Chondrocyte (in vitro differentiated cells): ENCODE data around the gene RARA. TPM values are rescaled to one million over a fixed set of nuclear protein-coding genes. Genes with fewer than 3 reads are reported as not detected.
"Not testable (repeated sequence)": the region's sequence is repeated elsewhere in the genome, so short reads cannot be mapped to it uniquely, and the experiment has no call there.

Source experiments
- DNase-seq: peaks from one replicate; pipeline ENCODE4 v3.0.0; 2021; ENCODE audit warnings: mixed read lengths, low spot score
- H3K27ac Mint-ChIP-seq: one replicate; pipeline ENCODE4 v1.8.0; 2021; ENCODE audit warnings: mild to moderate bottlenecking, moderate library complexity, mixed read lengths; ENCODE audit not compliant: unreplicated experiment
- H3K27me3 Mint-ChIP-seq: 2 replicates; pipeline ENCODE4 v1.8.0; 2021; ENCODE audit warnings: low read depth, mixed read lengths
- H3K36me3 Mint-ChIP-seq: 2 replicates; pipeline ENCODE4 v1.8.0; 2021; ENCODE audit warnings: low read depth, mixed read lengths
- H3K4me1 Mint-ChIP-seq: 2 replicates; pipeline ENCODE4 v1.8.0; 2021; ENCODE audit warnings: low read depth, mild to moderate bottlenecking, mixed read lengths
- H3K4me3 Mint-ChIP-seq: one replicate; pipeline ENCODE4 v1.8.0; 2021; ENCODE audit warnings: mild to moderate bottlenecking, moderate library complexity, mixed read lengths; ENCODE audit not compliant: unreplicated experiment
- H3K9me3 Mint-ChIP-seq: 2 replicates; pipeline ENCODE4 v1.8.0; 2021; ENCODE audit warnings: low read depth, mixed read lengths
- total RNA-seq: library from RNA; stranded (reverse); gene quantifications from 3 replicates; pipeline ENCODE4 v1.2.1, GENCODE V29; 2021
- TF ChIP-seq, protein P1 (sequence below): fragments of 200-600 bp; sonication (generic); IDR thresholded peaks from 2 replicates; pipeline ENCODE4 v1.5.0; 2021; ENCODE audit warnings: antibody characterized with exemption, mild to moderate bottlenecking, moderate library complexity

RARA gene
- total RNA-seq, 1 donor from 2014 or later = 59.2 TPM

DNA sequence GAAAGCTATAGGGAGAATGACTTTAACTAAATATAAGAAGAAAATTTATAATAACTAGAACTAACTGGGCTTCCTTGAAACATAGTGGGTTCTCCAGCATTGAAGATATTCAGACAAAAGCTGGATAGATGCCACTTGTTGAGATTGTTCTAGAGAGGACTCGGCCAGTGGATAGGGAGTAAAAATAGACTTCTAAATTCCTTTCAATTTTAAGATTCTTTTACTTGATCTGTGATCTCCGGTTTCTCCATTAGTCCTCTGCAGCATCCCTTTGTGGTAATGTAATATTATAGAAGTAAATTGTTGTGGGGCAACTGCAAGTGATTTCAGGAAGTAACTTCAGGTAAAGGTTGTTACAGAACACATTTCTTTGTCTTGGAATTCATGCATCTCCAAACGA, 10.3 kb upstream of the RARA start:
- Mint-ChIP-seq H3K36me3 (no peaks in the 10 kb centered on the region), H3K27me3 (no peaks in the 10 kb centered on the region), H3K4me3 (no peak overlapping the region), H3K4me1 (peaks cover 53% of the 10 kb centered on the region), H3K9me3 (no peaks in the 10 kb centered on the region), H3K27ac (peak overlapping the region; percentile 91)
- DNase-seq = no peak
- TF ChIP-seq, protein P1, sequence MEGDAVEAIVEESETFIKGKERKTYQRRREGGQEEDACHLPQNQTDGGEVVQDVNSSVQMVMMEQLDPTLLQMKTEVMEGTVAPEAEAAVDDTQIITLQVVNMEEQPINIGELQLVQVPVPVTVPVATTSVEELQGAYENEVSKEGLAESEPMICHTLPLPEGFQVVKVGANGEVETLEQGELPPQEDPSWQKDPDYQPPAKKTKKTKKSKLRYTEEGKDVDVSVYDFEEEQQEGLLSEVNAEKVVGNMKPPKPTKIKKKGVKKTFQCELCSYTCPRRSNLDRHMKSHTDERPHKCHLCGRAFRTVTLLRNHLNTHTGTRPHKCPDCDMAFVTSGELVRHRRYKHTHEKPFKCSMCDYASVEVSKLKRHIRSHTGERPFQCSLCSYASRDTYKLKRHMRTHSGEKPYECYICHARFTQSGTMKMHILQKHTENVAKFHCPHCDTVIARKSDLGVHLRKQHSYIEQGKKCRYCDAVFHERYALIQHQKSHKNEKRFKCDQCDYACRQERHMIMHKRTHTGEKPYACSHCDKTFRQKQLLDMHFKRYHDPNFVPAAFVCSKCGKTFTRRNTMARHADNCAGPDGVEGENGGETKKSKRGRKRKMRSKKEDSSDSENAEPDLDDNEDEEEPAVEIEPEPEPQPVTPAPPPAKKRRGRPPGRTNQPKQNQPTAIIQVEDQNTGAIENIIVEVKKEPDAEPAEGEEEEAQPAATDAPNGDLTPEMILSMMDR = no peak

DNA sequence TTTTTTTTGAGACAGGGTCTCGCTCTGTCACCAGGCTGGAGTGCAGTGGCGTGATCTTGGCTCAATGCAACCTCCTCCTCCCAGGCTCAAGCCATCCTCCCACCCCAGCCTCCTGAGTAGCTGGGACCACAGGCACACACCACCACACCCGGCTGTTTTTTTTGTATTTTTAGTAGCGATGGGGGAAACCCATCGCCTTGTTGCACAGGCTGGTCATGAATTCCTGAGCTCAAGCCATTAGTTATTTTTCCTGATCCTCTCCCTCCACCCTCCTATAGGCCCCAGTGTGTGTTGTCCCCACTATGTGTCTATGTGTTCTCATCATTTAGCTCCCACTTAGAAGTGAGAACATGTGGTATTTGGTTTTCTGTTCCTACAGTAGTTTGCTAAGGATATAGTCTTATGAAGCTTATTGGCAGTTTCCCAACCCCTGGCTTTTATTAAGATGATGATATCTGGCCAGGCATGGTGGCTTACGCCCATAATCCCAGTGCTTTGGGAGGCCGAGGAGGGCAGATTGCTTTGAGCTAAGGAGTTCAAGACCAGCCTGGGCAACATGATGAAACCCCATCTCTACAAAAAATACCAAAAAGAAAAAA, 9.7 kb upstream of the RARA start:
- H3K9me3 Mint-ChIP-seq, H3K27me3 Mint-ChIP-seq, DNase-seq: not testable (repeated sequence)

DNA sequence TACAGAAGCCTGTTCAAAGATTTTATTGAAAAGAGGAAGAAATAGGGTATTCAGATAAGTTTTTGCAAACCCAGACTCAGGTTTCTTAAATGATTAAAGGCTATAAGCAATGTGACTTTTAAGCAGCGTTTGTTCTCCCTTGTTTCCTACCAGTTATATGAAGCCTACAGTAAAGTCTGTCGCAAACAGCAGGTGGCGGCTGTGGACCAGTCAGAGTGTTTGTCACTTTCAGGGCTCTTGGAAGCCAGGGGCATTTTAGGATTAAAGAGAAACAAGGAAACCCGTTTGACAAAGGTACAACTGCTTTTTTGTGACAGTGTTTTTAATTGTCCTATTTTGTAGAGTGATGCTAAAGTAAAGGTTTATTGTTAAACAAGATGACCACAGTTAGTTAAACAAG, 7.7 kb upstream of the RARA start:
- Mint-ChIP-seq H3K27me3 (no peaks in the 10 kb centered on the region), H3K9me3 (no peaks in the 10 kb centered on the region), H3K4me1 (peaks cover 59% of the 10 kb centered on the region), H3K4me3 (no peak overlapping the region), H3K27ac (no peak overlapping the region), H3K36me3 (no peaks in the 10 kb centered on the region)
- TF ChIP-seq, protein P1 = peak; percentile 67
- DNase-seq = no peak

More for the DNA sequence above, 9.7 kb upstream of the RARA start:
- not testable (repeated sequence) for H3K4me3 Mint-ChIP-seq, H3K36me3 Mint-ChIP-seq
- Mint-ChIP-seq H3K27ac (peak overlapping the region; percentile 91), H3K4me1 (peaks cover 58% of the 10 kb centered on the region)

DNA sequence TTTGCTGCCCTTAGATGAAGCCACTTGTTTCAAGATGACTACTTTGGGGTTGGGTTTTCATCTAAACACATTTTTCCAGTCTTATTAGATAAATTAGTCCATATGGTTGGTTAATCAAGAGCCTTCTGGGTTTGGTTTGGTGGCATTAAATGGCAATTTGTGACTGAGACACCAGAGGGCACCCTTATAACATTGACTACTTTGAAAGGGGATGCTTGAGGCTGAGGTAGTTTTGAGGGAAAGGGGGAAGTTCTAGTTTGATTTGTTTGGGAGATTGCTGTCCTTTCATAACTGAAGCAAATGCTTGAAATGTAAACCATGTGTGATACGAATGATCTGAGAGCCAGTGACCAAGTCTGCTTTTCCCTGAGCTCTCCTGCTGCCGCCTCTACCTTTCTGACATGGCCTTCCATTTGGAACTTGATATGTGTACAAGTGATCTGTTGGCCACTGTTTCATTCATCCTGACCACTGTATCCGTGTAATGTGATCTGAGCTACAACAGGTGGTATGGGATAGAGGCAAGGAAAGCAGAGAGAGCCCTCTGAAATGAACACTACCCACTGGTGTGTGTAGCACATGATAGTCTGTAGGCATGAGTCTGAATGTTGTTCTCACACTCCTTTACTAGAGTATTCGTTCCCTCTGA, 5.8 kb upstream of the RARA start:
- H3K4me3 Mint-ChIP-seq = no peak overlapping the region
- H3K4me1 Mint-ChIP-seq = peaks cover 41% of the 10 kb centered on the region

DNA sequence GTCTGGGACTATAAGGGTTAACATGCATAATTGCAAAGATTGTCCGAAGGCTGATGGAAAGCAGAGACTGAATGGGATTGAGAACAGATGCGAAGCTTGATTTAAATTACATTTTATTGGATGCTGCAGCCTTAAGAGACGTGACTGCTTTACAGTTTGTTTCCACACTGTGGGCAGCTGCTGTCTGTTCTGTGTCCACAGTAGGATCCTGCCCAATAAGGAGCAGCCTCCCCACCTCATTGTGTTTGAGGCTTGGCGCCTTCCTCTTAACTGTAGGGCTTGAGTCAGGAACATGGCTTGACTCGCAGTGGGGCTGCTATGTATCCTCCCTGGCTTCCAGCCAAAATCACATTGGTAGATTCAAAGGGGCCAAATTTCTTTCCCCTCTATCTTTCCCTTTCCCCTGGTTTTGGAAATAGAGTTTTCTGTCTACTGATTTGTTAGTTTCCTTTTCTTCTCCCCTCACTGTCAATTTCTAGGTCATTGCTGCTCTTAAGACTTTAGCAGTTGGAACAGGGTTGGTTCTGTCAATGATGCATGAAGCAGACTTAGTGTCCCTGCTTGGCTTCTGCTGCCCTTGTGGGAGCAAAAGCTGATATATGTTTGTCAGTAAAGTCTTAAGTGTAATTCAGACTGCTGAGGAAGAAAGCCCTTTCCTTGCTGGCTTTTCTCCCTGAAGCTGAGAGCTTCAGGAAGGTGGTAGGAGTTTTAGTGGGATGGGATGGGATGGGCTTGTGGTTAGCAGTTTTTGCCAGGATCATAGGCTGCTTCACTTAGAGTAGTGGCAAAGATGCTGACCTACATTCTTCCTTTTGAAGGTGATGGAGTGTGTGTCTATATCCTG, 5.0 kb upstream of the RARA start:
- Mint-ChIP-seq H3K9me3 (no peaks in the 10 kb centered on the region), H3K27me3 (no peaks in the 10 kb centered on the region), H3K4me1 (peaks cover 33% of the 10 kb centered on the region), H3K4me3 (no peak overlapping the region), H3K27ac (peak overlapping the region; percentile 39), H3K36me3 (no peaks in the 10 kb centered on the region)
- TF ChIP-seq, protein P1 = no peak
- DNase-seq = peak; percentile 50

More for the DNA sequence above, 5.8 kb upstream of the RARA start:
- TF ChIP-seq, protein P1 = peak; percentile 93
- H3K27me3 Mint-ChIP-seq = no peaks in the 10 kb centered on the region
- H3K9me3 Mint-ChIP-seq = no peaks in the 10 kb centered on the region
- no peaks in the 10 kb centered on the region for H3K36me3 Mint-ChIP-seq
- peak overlapping the region; percentile 25 for H3K27ac Mint-ChIP-seq
- no peak for DNase-seq

DNA sequence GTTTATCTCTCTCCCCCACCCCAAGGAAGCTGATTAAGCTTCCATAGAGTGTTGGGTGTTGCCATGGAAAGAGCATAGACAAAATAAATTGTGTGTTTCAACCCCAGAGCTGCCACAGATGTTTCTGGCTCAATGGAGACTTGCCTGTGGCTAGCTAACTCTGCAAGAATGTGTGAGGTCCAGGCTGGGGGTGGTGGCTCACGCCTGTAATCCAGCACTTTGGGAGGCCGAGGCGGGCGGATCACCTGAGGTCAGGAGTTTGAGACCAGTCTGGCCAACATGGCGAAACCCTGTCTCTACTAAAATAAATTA, 4.5 kb upstream of the RARA start:
- not testable (repeated sequence) for H3K36me3 Mint-ChIP-seq, H3K9me3 Mint-ChIP-seq, H3K27me3 Mint-ChIP-seq, H3K4me3 Mint-ChIP-seq, DNase-seq
- Mint-ChIP-seq H3K4me1 (peaks cover 27% of the 10 kb centered on the region), H3K27ac (peak overlapping the region; percentile 39)

DNA sequence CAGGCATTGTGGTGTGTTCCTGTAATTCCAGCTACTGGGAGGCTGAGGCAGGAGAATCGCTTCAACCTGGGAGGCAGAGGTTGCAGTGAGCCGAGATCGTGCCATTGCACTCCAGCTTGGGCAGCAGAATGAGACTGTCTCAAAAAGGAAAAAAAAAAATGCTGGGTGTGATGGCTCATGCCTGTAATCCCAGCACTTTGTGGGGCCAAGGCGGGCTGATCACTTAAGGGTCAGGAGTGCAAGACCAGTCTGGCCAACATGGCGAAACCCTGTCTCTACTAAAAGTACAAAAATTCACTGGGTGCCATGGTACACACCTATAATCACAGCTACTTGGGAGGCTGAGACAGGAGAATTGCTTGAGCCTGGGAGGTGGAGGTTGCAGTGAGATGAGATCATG, 4.1 kb upstream of the RARA start:
- not testable (repeated sequence) for H3K36me3 Mint-ChIP-seq, H3K27me3 Mint-ChIP-seq, DNase-seq, H3K4me3 Mint-ChIP-seq, H3K9me3 Mint-ChIP-seq
- Mint-ChIP-seq H3K4me1 (peaks cover 25% of the 10 kb centered on the region), H3K27ac (peak overlapping the region; percentile 39)
